ENCODE results near the gene LTBP1.

GRCh38 chr2:33313039-33313438 is 366.3 kb downstream of the LTBP1 start:
- TF ChIP-seq, protein P1, sequence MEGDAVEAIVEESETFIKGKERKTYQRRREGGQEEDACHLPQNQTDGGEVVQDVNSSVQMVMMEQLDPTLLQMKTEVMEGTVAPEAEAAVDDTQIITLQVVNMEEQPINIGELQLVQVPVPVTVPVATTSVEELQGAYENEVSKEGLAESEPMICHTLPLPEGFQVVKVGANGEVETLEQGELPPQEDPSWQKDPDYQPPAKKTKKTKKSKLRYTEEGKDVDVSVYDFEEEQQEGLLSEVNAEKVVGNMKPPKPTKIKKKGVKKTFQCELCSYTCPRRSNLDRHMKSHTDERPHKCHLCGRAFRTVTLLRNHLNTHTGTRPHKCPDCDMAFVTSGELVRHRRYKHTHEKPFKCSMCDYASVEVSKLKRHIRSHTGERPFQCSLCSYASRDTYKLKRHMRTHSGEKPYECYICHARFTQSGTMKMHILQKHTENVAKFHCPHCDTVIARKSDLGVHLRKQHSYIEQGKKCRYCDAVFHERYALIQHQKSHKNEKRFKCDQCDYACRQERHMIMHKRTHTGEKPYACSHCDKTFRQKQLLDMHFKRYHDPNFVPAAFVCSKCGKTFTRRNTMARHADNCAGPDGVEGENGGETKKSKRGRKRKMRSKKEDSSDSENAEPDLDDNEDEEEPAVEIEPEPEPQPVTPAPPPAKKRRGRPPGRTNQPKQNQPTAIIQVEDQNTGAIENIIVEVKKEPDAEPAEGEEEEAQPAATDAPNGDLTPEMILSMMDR (IDR thresholded peaks at IDR 0.05; ENCODE audit: poor library complexity): no peak
- no peak for TF ChIP-seq EZH2phosphoT487 (IDR thresholded peaks at IDR 0.05; ENCODE audit: low read depth, severe bottlenecking, unreplicated experiment)

Data from hepatocyte (in vitro differentiated cells).